HG03342 (cell line): Measurements from ENCODE around the gene TMTC2.

Experiments
- ATAC-seq: cut with Tn5 transposase; IDR thresholded peaks from one replicate; pipeline ENCODE4 v1.9.1; 2021; ENCODE audit warnings: mild to moderate bottlenecking, moderate library complexity; ENCODE audit not compliant: unreplicated experiment

Gene TMTC2

GRCh38 chr12:82877963-82878362 lies 191.3 kb downstream of the TMTC2 start:
- no peak for ATAC-seq

GRCh38 chr12:82880442-82880901 lies 193.8 kb downstream of the TMTC2 start:
- no peak for ATAC-seq

- ATAC-seq = no peak
Measured at GRCh38 chr12:82883394-82884355, 197.0 kb downstream of the TMTC2 start.

GRCh38 chr12:82886671-82887340 lies 200.1 kb downstream of the TMTC2 start:
- ATAC-seq = no peak

GRCh38 chr12:82893896-82894295 lies 207.2 kb downstream of the TMTC2 start:
- no peak for ATAC-seq

GRCh38 chr12:82896277-82896676 lies 209.6 kb downstream of the TMTC2 start:
- ATAC-seq = no peak

- ATAC-seq = no peak
Measured at GRCh38 chr12:82896979-82897378, 210.3 kb downstream of the TMTC2 start.

GRCh38 chr12:82898441-82898840 lies 211.7 kb downstream of the TMTC2 start:
- ATAC-seq = no peak

GRCh38 chr12:82904219-82904790 lies 217.6 kb downstream of the TMTC2 start:
- ATAC-seq = no peak

GRCh38 chr12:82910246-82910893 lies 223.7 kb downstream of the TMTC2 start:
- no peak for ATAC-seq

GRCh38 chr12:82912406-82912805 lies 225.7 kb downstream of the TMTC2 start:
- no peak for ATAC-seq

- no peak for ATAC-seq
Measured at GRCh38 chr12:82919388-82920054, 232.8 kb downstream of the TMTC2 start.

- no peak for ATAC-seq
Measured at GRCh38 chr12:82923935-82924334, 237.2 kb downstream of the TMTC2 start.

- no peak for ATAC-seq
Measured at GRCh38 chr12:82926630-82927029, 239.9 kb downstream of the TMTC2 start.

- ATAC-seq = no peak
Measured at GRCh38 chr12:82930301-82930700, 243.6 kb downstream of the TMTC2 start.

GRCh38 chr12:82931349-82932116 lies 244.8 kb downstream of the TMTC2 start:
- ATAC-seq = no peak

GRCh38 chr12:82937151-82937550 lies 250.4 kb downstream of the TMTC2 start:
- ATAC-seq = no peak

- ATAC-seq = no peak
Measured at GRCh38 chr12:82942521-82942920, 255.8 kb downstream of the TMTC2 start.

GRCh38 chr12:82942991-82943401 lies 256.3 kb downstream of the TMTC2 start:
- ATAC-seq = peak; percentile 52

- ATAC-seq = no peak
Measured at GRCh38 chr12:82948491-82948890, 261.8 kb downstream of the TMTC2 start.
